MG63 (cell line): ENCODE data around the gene RAB40B. TPM values are rescaled to one million over a fixed set of nuclear protein-coding genes. Genes with fewer than 3 reads are reported as not detected.

Source experiments
- DNase-seq: peaks from one replicate; pipeline ENCODE4 v3.0.0-alpha.2; 2020
- H3K27me3 ChIP-seq: fragments of 250-450 bp; sonication (Bioruptor Pico); 2 replicates; pipeline ENCODE4 v1.5.1; 2020; ENCODE audit warnings: mild to moderate bottlenecking, moderate library complexity
- H3K36me3 ChIP-seq: fragments of 250-450 bp; sonication (Bioruptor Pico); 2 replicates; pipeline ENCODE4 v1.5.1; 2020; ENCODE audit warnings: mild to moderate bottlenecking, moderate library complexity
- H3K4me3 ChIP-seq: fragments of 250-450 bp; sonication (Bioruptor Pico); 2 replicates; pipeline ENCODE4 v1.5.1; 2020; ENCODE audit warnings: mild to moderate bottlenecking, moderate library complexity
- H3K9me3 ChIP-seq: fragments of 250-450 bp; sonication (Bioruptor Pico); 2 replicates; pipeline ENCODE4 v1.5.1; 2020; ENCODE audit warnings: mild to moderate bottlenecking, moderate library complexity
- total RNA-seq: library from RNA; depleted of rRNA; stranded (reverse); fragments of >200 nt; shearing (Covaris generic); gene quantifications from 2 replicates; pipeline ENCODE4 v1.2.3, GENCODE V29; 2014; ENCODE audit warnings: low replicate concordance

RAB40B gene
- total RNA-seq, 1 experiment from 2014 or later = 11.6 TPM

GRCh38 chr17:82649501-82650261 is 48.8 kb downstream of the RAB40B start:
- no peak overlapping the region for H3K4me3 ChIP-seq
- DNase-seq = no peak
- no peaks in the 10 kb centered on the region for H3K9me3 ChIP-seq
- H3K36me3 ChIP-seq = peaks cover 9% of the 10 kb centered on the region
- H3K27me3 ChIP-seq = no peaks in the 10 kb centered on the region

DNA sequence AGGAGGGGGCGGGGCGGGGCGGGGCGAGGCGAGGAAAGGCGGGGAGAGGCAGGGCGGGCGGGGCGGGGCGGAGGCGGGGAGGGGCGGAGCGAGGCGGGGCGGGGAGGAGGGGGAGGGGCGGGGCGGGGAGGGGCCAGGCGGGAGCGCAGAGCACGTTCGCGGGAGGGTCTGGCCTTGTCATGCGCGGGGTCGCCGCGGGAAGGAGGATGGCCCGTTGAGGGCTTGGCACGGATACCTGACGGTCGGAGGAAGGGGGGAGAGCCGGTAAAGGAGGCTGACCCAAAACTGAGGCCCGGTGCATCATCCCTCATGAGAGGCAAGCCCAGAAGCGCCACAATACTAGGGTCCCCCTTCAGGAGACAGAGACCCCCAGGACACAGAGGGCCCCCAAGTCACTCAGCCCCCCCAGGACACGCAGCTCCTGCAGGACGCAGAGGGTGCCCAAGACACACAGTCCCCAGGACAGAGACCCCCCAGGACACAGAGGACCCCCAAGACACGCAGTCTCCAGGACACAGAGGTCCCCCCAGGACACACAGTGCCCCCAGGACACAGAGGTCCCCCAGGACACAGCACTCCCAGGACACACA is 49.7 kb downstream of the RAB40B start:
- DNase-seq = peak; percentile 27
- Histone ChIP-seq H3K4me3 (peak overlapping the region; percentile 41), H3K27me3 (no peaks in the 10 kb centered on the region), H3K36me3 (peaks cover 17% of the 10 kb centered on the region), H3K9me3 (no peaks in the 10 kb centered on the region)

DNA sequence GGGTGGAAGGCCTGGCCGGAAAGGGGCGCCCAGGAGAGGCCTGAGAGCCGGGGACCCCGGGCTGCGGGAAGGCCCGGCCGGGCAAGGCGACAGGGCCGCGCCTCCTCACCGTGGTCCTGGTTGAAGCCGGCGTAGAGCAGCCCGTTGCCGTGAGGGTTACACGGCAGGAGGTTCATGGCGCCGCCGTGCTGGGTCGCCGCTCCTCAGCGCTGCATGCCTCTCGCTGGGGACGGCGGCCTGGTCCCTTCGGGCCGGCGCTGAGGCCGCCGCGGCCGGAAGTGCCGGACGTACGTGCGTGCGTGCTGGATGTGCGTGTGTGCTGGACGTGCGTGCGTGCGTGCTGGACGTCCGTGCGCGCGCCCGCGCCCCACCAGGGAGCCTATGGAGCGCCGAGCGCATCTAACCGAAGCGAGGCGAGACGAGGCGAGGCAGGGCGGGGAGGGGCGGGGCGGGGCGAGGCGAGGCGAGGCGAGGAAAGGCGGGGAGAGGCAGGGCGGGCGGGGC is 50.3 kb downstream of the RAB40B start, which contains the start of gene WDR45B:
Gene WDR45B, minus strand, starts transcription at position 280 of the 504 bp plus-strand sequence. Its CDS starts 104 bp downstream, at position 176.
- DNase-seq = peak; percentile 97
- no peaks in the 10 kb centered on the region for H3K27me3 ChIP-seq
- H3K9me3 ChIP-seq = no peaks in the 10 kb centered on the region
- H3K4me3 ChIP-seq = peak within 1 kb of the TSS; percentile 100
- H3K36me3 ChIP-seq = peaks cover 24% of the 10 kb centered on the region

- Histone ChIP-seq H3K4me3 (peak overlapping the region; percentile 100), H3K36me3 (peaks cover 28% of the 10 kb centered on the region), H3K9me3 (no peaks in the 10 kb centered on the region), H3K27me3 (no peaks in the 10 kb centered on the region)
- DNase-seq = peak; percentile 55
Measured at GRCh38 chr17:82647593-82648164, 50.8 kb downstream of the RAB40B start.

DNA sequence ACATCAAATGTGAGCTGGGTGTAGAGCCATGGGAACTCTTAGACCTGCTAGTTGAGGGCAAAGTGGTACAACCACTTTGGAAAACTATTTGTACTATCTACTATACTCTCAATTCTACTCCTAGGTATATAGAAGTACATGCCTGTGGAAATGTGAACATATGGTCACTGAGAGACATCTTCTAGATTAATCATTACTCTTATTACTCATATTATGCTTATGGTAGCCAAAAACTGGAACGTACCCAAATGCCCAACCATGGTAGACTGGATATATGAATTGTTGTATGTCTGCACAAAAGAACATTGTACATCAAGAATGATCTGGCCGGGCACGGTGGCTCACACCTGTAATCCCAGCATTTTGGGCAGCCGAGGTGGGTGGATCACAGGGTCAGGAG is 53.0 kb downstream of the RAB40B start:
- DNase-seq = no peak
- Histone ChIP-seq H3K9me3 (no peaks in the 10 kb centered on the region), H3K4me3 (no peak overlapping the region), H3K27me3 (no peaks in the 10 kb centered on the region), H3K36me3 (peaks cover 48% of the 10 kb centered on the region)

DNA sequence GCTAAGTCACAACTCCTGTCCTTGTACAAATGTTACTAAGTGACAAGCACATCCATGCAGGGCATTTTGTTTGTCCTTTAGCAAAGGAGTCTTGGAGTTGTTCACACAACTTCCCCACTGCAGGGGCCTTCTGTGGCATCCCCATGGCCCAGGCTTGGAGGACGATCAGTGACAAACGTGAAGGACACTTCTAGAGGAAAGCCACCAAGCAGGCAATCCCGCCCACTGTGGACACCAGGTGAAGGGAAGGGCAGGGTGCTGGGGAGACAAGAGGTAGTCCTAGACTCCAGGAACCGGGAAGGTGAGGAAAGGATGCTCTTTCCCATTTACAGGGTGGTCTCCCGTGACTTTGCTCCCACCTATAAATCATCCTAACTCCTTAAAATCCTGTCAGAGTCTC is 54.4 kb downstream of the RAB40B start:
- Histone ChIP-seq H3K36me3 (peaks cover 56% of the 10 kb centered on the region), H3K4me3 (no peak overlapping the region), H3K9me3 (no peaks in the 10 kb centered on the region), H3K27me3 (no peaks in the 10 kb centered on the region)
- no peak for DNase-seq

- H3K36me3 ChIP-seq = peaks cover 67% of the 10 kb centered on the region
Measured at GRCh38 chr17:82642022-82642421, 56.5 kb downstream of the RAB40B start.

GRCh38 chr17:82640036-82640435 is 58.5 kb downstream of the RAB40B start:
- Histone ChIP-seq H3K4me3 (no peak overlapping the region), H3K9me3 (no peaks in the 10 kb centered on the region), H3K27me3 (no peaks in the 10 kb centered on the region), H3K36me3 (peaks cover 67% of the 10 kb centered on the region)
- DNase-seq = no peak

More at GRCh38 chr17:82642022-82642421, 56.5 kb downstream of the RAB40B start:
- no peak for DNase-seq
- no peak overlapping the region for H3K4me3 ChIP-seq
- H3K9me3 ChIP-seq = no peaks in the 10 kb centered on the region
- H3K27me3 ChIP-seq = no peaks in the 10 kb centered on the region

DNA sequence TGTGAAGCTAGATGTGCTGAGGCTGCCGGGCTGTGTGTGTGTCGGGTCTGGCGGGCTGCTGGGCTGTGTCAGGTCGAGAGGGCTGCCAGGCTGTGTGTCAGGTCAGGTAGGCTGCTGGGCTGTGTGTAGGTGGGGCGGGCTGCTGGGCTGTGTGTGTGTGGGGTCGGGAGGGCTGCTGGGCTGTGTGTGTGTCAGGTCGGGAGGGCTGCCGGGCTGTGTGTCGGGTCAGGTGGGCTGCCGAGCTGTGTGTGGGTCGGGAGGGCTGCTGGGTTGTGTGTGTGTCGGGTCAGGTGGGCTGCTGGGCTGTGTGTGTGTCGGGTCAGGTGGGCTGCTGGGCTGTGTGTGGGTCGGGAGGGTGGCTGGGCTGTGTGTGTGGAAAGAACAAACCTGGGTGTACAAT is 58.9 kb downstream of the RAB40B start:
- H3K9me3 ChIP-seq = no peaks in the 10 kb centered on the region
- no peak for DNase-seq
- H3K36me3 ChIP-seq = peaks cover 68% of the 10 kb centered on the region
- no peaks in the 10 kb centered on the region for H3K27me3 ChIP-seq
- no peak overlapping the region for H3K4me3 ChIP-seq

- no peaks in the 10 kb centered on the region for H3K9me3 ChIP-seq
- H3K36me3 ChIP-seq = peaks cover 65% of the 10 kb centered on the region
- no peaks in the 10 kb centered on the region for H3K27me3 ChIP-seq
- DNase-seq = no peak
- H3K4me3 ChIP-seq = no peak overlapping the region
Measured at GRCh38 chr17:82638183-82638773, 60.2 kb downstream of the RAB40B start.

DNA sequence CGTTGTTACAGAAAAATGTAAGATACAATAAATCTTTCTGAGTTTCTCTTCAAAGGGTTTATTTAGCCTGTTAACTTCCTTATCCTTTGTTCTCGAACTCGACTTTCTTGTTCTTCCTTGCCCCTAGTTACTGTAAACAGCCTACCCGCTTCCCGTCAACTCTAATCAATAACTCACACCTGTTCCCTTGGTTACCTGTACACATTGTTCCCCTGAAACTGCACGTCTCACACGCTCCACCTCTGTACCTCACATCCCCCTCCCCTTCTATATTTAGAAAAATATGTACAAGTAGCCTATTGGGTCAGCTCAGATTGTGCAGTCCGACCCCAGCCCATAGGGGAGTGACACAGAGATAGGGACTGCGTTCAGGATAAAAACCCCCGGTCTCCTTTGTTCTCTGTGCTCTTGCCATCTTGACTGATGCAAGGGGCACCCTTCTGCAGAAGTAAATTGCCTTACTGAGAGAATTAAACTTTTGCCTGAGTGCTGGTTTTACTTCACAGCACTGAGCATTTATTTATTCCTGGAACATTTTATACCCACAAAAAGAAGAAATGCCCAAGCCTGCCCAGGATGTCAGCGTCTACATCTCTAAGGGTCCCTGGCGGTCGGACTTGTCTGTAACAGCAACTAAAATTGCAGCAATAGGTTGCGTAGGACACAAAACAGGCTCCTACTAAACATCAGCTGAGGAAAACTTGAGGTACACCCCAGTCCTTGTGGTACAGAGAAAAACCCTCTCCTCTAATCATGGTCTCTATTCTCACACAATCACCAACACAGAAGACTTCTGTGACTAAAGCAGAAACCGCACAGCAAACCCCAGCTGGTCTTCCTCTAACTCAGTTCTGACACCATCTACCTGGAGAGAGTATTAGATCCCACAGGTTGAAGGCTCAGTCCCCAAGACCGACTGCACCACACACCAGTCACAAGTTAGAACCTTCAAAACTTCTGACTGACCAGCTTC is 61.6 kb downstream of the RAB40B start:
- DNase-seq = no peak
- no peak overlapping the region for H3K4me3 ChIP-seq
- H3K36me3 ChIP-seq = peaks cover 63% of the 10 kb centered on the region
- H3K27me3 ChIP-seq = no peaks in the 10 kb centered on the region
- no peaks in the 10 kb centered on the region for H3K9me3 ChIP-seq

DNA sequence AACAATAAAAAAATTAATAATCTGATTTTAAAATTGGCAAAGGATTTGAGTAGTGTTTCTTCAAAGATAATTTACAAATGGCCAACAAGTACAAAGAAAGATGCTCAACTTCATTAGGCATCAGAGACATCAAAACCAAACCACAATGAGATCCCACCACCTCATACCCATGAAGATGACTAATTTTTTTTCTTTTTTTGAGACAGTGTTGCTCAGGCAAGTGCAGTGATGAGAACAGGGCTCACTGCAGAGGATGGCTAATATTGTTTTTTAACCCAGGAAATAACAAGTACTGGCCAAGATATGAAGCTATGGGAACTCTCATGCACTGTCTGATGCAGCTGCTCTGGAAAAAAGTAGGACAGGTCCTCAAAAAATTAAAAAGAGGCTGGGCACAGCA is 65.2 kb downstream of the RAB40B start:
- Histone ChIP-seq H3K4me3 (no peak overlapping the region), H3K36me3 (peaks cover 64% of the 10 kb centered on the region), H3K27me3 (no peaks in the 10 kb centered on the region), H3K9me3 (no peaks in the 10 kb centered on the region)
- DNase-seq = no peak

DNA sequence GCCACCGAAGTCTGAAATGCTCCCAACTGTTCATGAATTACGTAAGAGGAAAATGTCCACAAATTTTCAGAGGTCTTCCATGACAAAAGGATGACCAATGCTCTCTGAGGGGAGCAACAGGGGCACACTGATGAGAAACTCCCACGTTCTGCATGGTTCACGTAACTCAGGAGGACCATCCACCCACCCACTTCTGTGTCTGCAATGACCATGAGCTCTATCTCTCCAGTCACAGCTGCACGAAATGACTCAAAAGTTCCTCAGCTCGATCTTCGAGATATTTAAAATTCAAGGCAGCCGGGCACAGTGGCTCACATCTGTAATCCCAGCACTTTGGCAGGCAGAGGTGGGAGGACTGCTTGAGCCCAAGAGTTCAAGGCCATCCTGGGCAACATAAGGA is 66.0 kb downstream of the RAB40B start:
- Histone ChIP-seq H3K4me3 (no peak overlapping the region), H3K36me3 (peaks cover 68% of the 10 kb centered on the region), H3K9me3 (no peaks in the 10 kb centered on the region), H3K27me3 (no peaks in the 10 kb centered on the region)
- no peak for DNase-seq

GRCh38 chr17:82631544-82631943 is 67.0 kb downstream of the RAB40B start:
- Histone ChIP-seq H3K27me3 (no peaks in the 10 kb centered on the region), H3K9me3 (no peaks in the 10 kb centered on the region), H3K4me3 (no peak overlapping the region), H3K36me3 (peaks cover 74% of the 10 kb centered on the region)
- DNase-seq = no peak

DNA sequence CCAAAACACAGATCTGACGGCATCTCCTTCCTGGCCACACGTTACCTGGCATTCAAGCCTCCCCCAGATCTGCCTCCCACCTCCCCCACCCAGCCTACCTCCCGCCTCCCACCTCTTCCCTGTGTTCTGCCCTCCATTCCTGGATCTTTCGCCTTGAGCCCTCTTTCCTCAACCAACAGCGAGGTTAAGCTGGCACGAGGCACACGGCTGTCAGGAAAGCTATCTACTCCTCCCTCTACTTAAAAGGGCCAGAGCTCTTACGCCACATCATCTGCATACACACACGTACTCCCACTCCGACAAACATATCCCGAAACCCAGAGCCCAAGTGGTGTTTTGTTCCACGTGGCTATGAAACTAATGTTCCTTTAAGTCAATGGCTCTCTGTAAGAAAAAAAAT is 68.3 kb downstream of the RAB40B start:
- H3K4me3 ChIP-seq = no peak overlapping the region
- no peaks in the 10 kb centered on the region for H3K27me3 ChIP-seq
- no peaks in the 10 kb centered on the region for H3K9me3 ChIP-seq
- DNase-seq = no peak
- H3K36me3 ChIP-seq = peaks cover 82% of the 10 kb centered on the region

GRCh38 chr17:82629748-82630147 is 68.8 kb downstream of the RAB40B start:
- Histone ChIP-seq H3K9me3 (no peaks in the 10 kb centered on the region), H3K4me3 (no peak overlapping the region), H3K36me3 (peaks cover 82% of the 10 kb centered on the region), H3K27me3 (no peaks in the 10 kb centered on the region)
- DNase-seq = no peak
